Erythroblast (primary cell): ENCODE results near the gene R3HDM2.

Source experiments
- DNase-seq, 2 experiments: peaks; one replicate each; lab custom pipeline; 2025; lab: John Stamatoyannopoulos, UW
- GATA1 ChIP-seq: IDR thresholded peaks from 2 replicates; pipeline ENCODE4 v1.6.1; 2011; ENCODE audit warnings: low read depth, mild to moderate bottlenecking, control low read depth, low read length, moderate library complexity
- POLR2A ChIP-seq: IDR thresholded peaks from 2 replicates; pipeline ENCODE4 v1.6.1; 2011; ENCODE audit warnings: mild to moderate bottlenecking, low read length

R3HDM2 gene

DNA sequence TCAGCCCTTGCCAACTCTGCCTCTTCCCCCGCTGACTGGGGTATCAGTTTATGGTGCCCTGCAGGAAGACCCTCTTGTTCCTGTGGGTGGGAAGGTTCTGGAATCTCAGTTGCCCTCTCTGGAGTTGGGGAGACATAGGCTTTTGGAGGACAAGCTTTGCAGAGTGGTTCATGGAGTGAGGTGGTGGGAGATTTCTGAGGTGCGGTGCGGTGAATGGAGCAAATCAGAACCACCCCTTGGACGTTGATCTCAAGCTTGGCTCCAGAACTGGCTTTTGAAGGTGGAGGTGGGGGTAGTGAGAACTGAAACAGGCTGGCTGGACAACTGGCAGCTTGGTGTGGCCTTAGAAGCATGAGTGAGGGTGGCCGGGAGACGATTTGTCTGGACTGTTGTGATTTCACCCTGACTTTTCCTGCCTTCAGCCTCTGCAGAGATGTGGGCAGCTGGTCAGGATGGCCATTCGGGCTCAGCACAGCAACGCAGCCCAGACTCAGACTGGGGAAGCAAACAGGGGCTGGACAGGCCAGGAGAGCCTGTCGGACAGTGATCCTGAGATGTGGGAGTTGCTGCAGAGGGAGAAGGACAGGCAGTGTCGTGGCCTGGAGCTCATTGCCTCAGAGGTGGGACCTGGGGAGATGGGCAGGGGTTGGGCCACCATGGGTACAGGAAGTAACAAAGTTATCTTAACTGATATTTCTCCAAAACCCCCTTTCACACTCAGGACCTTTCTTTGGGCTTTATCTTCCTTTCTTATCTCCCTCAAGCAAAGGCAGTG, 200.3 kb downstream of the R3HDM2 start:
- TF ChIP-seq GATA1 (no peak), POLR2A (no peak)
- no peak for DNase-seq

- TF ChIP-seq POLR2A (peak; percentile 82), GATA1 (no peak)
- DNase-seq, result peak; percentile 96 to 97
Measured at GRCh38 chr12:57229634-57230380, 201.0 kb downstream of the R3HDM2 start, which contains the start of gene SHMT2. TSS of gene SHMT2 (plus strand) at chr12:57229711. CDS start at chr12:57229779, 68 bp downstream.

- DNase-seq, result no peak
- no peak for TF ChIP-seq POLR2A
- no peak for TF ChIP-seq GATA1
Measured at GRCh38 chr12:57229046-57229633, 201.7 kb downstream of the R3HDM2 start.

DNA sequence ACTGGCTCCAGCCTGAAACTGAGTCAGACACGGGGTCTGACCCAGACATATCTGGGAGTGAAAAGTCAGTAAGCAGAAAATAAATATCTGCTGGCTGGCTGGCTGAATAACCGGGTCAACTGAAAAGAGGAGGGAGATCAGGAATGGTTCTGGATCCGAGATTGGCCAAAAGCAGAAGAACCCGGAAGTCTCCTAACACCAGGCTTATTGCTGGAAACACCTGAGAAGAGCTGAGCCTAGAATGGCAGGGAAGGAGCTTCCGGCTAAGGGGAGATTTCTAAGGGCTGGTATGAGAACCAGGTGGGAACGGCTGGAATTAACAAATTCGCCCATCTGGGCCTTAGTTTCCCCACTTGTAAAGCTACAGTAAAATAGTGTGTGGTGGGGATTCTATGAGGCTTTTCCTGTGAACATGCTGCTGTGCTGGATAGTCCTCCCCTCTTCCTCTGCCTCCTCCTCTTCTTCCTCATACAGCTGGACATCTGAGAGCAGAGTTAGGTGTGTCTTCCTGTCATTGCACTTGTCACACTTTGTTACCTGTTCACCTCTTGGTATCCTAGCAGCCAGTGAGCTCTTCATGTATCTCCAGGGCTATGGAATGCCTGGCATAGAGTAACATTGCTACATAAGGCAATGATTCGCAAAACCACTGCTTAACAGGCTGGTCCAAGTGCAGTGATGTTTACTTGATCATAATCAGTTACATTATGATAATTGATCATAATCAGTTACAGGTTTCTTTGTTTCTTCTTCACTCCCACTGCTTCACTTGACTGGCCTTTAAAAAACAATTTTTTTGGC, 203.3 kb downstream of the R3HDM2 start:
- TF ChIP-seq GATA1 (no peak), POLR2A (no peak)
- DNase-seq, result no peak

DNA sequence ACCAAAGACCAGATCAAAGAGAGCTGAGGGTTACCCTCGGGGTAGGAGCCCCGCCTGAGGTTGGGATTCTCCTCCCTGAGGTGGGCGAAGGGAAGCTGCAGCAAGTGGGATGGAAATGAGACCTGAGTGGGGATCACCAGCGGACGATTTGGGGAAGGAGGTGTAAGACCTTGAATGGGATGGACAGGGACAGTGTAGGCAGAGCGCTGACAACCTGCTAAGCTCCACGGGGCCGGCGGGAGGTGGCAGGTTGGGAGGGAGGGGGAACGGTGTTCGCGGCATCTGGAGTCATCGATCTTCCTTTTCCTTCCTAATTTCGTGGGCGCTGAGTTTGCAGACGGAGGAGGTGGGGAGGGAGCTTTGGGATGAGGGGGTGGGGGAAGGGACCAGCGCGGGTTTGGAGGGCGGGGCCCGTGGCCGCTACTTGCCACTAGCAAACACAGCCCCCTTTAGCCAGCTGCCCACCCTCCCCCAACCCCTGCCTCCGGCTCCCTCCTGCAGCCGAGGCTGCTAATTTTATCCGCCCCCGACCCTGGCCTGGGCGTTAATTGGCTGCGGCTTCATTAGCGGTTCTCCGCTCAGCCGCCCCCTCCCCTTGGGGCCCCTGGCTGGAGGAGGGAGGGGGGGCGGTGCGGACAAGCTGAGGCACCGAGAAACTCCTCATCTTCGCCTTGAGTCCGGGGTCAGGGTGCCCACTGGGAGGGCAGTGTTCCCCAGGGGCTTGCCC, 204.1 kb downstream of the R3HDM2 start:
- DNase-seq, result peak in 1 of 2 experiments; percentile 31
- TF ChIP-seq GATA1 (no peak), POLR2A (no peak)

GRCh38 chr12:57225680-57226210, 205.1 kb downstream of the R3HDM2 start:
- DNase-seq, result no peak
- TF ChIP-seq GATA1 (no peak), POLR2A (no peak)

- TF ChIP-seq POLR2A (no peak), GATA1 (no peak)
- DNase-seq, result peak; percentile 82 to 89
Measured at GRCh38 chr12:57224973-57225679, 205.7 kb downstream of the R3HDM2 start.

- no peak for DNase-seq
Measured at GRCh38 chr12:57224278-57224972, 206.4 kb downstream of the R3HDM2 start.

DNA sequence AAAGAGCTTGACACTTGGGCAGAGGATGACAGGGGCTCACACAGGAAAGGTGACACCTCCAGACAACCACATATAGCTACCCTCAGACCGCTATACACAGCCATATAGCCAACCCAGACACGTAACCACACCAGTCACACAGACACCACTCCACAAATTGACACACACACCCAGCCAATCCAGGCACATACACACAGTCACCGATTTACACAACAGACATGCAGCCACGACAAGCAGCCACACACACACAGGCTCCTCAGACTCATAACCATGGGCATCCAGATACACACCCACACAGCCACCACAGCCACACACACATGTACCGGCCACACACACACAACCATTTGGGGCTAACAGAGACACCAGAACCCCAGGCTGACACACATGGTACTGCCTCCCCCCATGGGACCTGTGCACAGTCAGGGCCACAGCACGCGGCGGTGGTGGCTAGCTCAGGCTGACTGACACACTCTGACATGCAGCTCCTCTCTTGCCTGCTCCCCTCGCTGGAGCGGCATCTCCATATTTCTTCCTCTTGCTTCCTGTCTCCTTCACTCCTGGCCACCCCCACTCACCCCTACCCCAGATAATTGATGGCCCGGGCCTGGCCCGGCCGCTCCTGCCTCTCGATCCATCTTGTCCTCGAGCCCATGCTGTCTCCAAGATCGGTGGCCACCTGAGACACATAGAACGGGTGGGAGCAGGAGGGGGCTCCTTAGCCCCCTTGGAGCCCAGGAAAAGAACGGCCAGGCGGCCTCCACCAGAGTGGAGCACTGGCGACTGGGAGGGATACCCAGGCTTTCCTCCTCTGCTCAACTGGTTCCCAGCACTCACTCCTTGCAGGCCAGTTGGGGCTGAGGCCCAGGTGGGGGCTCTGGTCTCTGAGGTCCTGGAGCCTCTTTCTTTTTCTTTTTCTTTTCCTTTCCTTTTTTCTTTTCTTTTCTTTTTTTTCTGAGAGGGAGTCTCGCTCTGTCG, 207.4 kb downstream of the R3HDM2 start:
- TF ChIP-seq POLR2A (no peak), GATA1 (no peak)
- DNase-seq, result no peak

More at GRCh38 chr12:57224278-57224972, 206.4 kb downstream of the R3HDM2 start:
- no peak for TF ChIP-seq GATA1
- no peak for TF ChIP-seq POLR2A

GRCh38 chr12:57222286-57223190, 208.3 kb downstream of the R3HDM2 start:
- TF ChIP-seq GATA1 (no peak), POLR2A (no peak)

More at GRCh38 chr12:57222286-57223190, 208.3 kb downstream of the R3HDM2 start:
- DNase-seq, result no peak
